Neuron (in vitro differentiated cells): ENCODE measurements around the gene DPEP2NB.
"Not testable (repeated sequence)": the region's sequence is repeated elsewhere in the genome, so short reads cannot be mapped to it uniquely, and the experiment has no call there.

Experiments
- H2AFZ ChIP-seq: one replicate; pipeline ENCODE4 v1.6.1; 2013; ENCODE audit warnings: low read depth, mild to moderate bottlenecking, inconsistent platforms, low read length, moderate library complexity
- H3K27me3 ChIP-seq: one replicate; pipeline ENCODE4 v1.6.1; 2013; ENCODE audit warnings: low read length; ENCODE audit not compliant: insufficient read depth
- H3K36me3 ChIP-seq: one replicate; pipeline ENCODE4 v1.6.1; 2013; ENCODE audit warnings: low read length; ENCODE audit not compliant: insufficient read depth
- H3K4me1 ChIP-seq: one replicate; pipeline ENCODE4 v1.6.1; 2013; ENCODE audit warnings: low read length; ENCODE audit not compliant: insufficient read depth
- H3K4me3 ChIP-seq: 2 replicates; pipeline ENCODE4 v1.5.1; 2013; ENCODE audit warnings: mild to moderate bottlenecking, low read length, moderate library complexity
- H3K9me3 ChIP-seq: one replicate; pipeline ENCODE4 v1.6.1; 2013; ENCODE audit warnings: low read length

DPEP2NB gene

GRCh38 chr16:67988675-67989074, 27.0 kb downstream of the DPEP2NB start:
- peaks cover 12% of the 10 kb centered on the region for H3K27me3 ChIP-seq
- no peaks in the 10 kb centered on the region for H3K9me3 ChIP-seq
- no peak overlapping the region for H2AFZ ChIP-seq
- no peaks in the 10 kb centered on the region for H3K36me3 ChIP-seq
- H3K4me1 ChIP-seq = peaks cover 3% of the 10 kb centered on the region
- no peak overlapping the region for H3K4me3 ChIP-seq

GRCh38 chr16:67987460-67988160, 28.1 kb downstream of the DPEP2NB start:
- Histone ChIP-seq H3K9me3 (no peaks in the 10 kb centered on the region), H3K36me3 (no peaks in the 10 kb centered on the region), H3K4me1 (no peaks in the 10 kb centered on the region), H3K27me3 (peaks cover 12% of the 10 kb centered on the region), H3K4me3 (no peak overlapping the region), H2AFZ (no peak overlapping the region)

GRCh38 chr16:67986949-67987348, 28.8 kb downstream of the DPEP2NB start:
- Histone ChIP-seq H3K27me3 (peaks cover 12% of the 10 kb centered on the region), H3K4me1 (no peaks in the 10 kb centered on the region), H2AFZ (no peak overlapping the region), H3K9me3 (no peaks in the 10 kb centered on the region), H3K4me3 (no peak overlapping the region), H3K36me3 (no peaks in the 10 kb centered on the region)

- H3K4me3 ChIP-seq = no peak overlapping the region
- H3K4me1 ChIP-seq = no peaks in the 10 kb centered on the region
- H3K27me3 ChIP-seq = peaks cover 2% of the 10 kb centered on the region
- H3K36me3 ChIP-seq = no peaks in the 10 kb centered on the region
- no peak overlapping the region for H2AFZ ChIP-seq
- peaks cover 2% of the 10 kb centered on the region for H3K9me3 ChIP-seq
Measured at GRCh38 chr16:67982011-67982696, 33.6 kb downstream of the DPEP2NB start.

- Histone ChIP-seq H3K27me3 (peaks cover 5% of the 10 kb centered on the region), H2AFZ (no peak within 1 kb of the TSS), H3K9me3 (peaks cover 2% of the 10 kb centered on the region), H3K4me3 (no peak within 1 kb of the TSS), H3K4me1 (no peaks in the 10 kb centered on the region), H3K36me3 (no peaks in the 10 kb centered on the region)
Measured at GRCh38 chr16:67979955-67980678, 35.6 kb downstream of the DPEP2NB start, which contains the start of gene DPEP3. DPEP3 (minus strand) TSS chr16:67980499; CDS start chr16:67980380, 119 bp downstream.

- Histone ChIP-seq H3K4me3 (no peak overlapping the region), H3K36me3 (no peaks in the 10 kb centered on the region), H3K27me3 (peaks cover 5% of the 10 kb centered on the region), H2AFZ (no peak overlapping the region), H3K9me3 (peaks cover 2% of the 10 kb centered on the region), H3K4me1 (no peaks in the 10 kb centered on the region)
Measured at GRCh38 chr16:67977469-67978227, 38.1 kb downstream of the DPEP2NB start.

- Histone ChIP-seq H3K4me3 (no peak overlapping the region), H3K27me3 (peaks cover 5% of the 10 kb centered on the region), H3K36me3 (no peaks in the 10 kb centered on the region), H3K9me3 (peaks cover 2% of the 10 kb centered on the region), H3K4me1 (no peaks in the 10 kb centered on the region), H2AFZ (no peak overlapping the region)
Measured at GRCh38 chr16:67977005-67977404, 38.7 kb downstream of the DPEP2NB start.

GRCh38 chr16:67976205-67976604, 39.5 kb downstream of the DPEP2NB start:
- no peaks in the 10 kb centered on the region for H3K4me1 ChIP-seq
- peaks cover 2% of the 10 kb centered on the region for H3K9me3 ChIP-seq
- H2AFZ ChIP-seq = no peak overlapping the region
- no peak overlapping the region for H3K4me3 ChIP-seq
- H3K36me3 ChIP-seq = no peaks in the 10 kb centered on the region
- peaks cover 5% of the 10 kb centered on the region for H3K27me3 ChIP-seq

- H3K27me3 ChIP-seq = peaks cover 5% of the 10 kb centered on the region
- H3K9me3 ChIP-seq = peaks cover 2% of the 10 kb centered on the region
- no peaks in the 10 kb centered on the region for H3K4me1 ChIP-seq
- no peak overlapping the region for H3K4me3 ChIP-seq
- no peak overlapping the region for H2AFZ ChIP-seq
- H3K36me3 ChIP-seq = no peaks in the 10 kb centered on the region
Measured at GRCh38 chr16:67975321-67976105, 40.2 kb downstream of the DPEP2NB start.

- not testable (repeated sequence) for H3K9me3 ChIP-seq, H3K36me3 ChIP-seq, H2AFZ ChIP-seq, H3K4me3 ChIP-seq, H3K27me3 ChIP-seq, H3K4me1 ChIP-seq
Measured at GRCh38 chr16:67972285-67972684, 43.4 kb downstream of the DPEP2NB start.

- no peaks in the 10 kb centered on the region for H3K27me3 ChIP-seq
- no peaks in the 10 kb centered on the region for H3K9me3 ChIP-seq
- H3K4me3 ChIP-seq = no peak overlapping the region
- H3K4me1 ChIP-seq = peaks cover 20% of the 10 kb centered on the region
- no peaks in the 10 kb centered on the region for H3K36me3 ChIP-seq
- no peak overlapping the region for H2AFZ ChIP-seq
Measured at GRCh38 chr16:67971111-67971510, 44.6 kb downstream of the DPEP2NB start.
